Lower lobe of right lung (tissue), 2 donors: ENCODE data around the gene BEST1. TPM values are rescaled to one million over a fixed set of nuclear protein-coding genes. Genes with fewer than 3 reads are reported as not detected.

Experiments
- ATAC-seq, 2 donors: fragments of 200-7000 bp; cut with Tn5 transposase; one replicate each; pipeline ENCODE4 v1.9.1; 2020 to 2022; ENCODE audit warnings: mild to moderate bottlenecking in 2 of 2, moderate library complexity in 2 of 2
- DNase-seq: peaks from one replicate; pipeline ENCODE4 v3.0.0-alpha.2; 2020
- H3K27ac ChIP-seq: fragments of 200-600 bp; one replicate; pipeline ENCODE4 v1.8.0; 2022
- H3K27me3 ChIP-seq: fragments of 200-600 bp; one replicate; pipeline ENCODE4 v1.8.0; 2022; ENCODE audit warnings: low read depth
- H3K36me3 ChIP-seq: fragments of 200-600 bp; one replicate; pipeline ENCODE4 v1.8.0; 2022; ENCODE audit warnings: mild to moderate bottlenecking
- H3K4me1 ChIP-seq: fragments of 200-600 bp; one replicate; pipeline ENCODE4 v1.8.0; 2022
- H3K4me3 ChIP-seq: fragments of 200-600 bp; one replicate; pipeline ENCODE4 v1.8.0; 2022; ENCODE audit warnings: mild to moderate bottlenecking
- H3K9me3 ChIP-seq: fragments of 200-600 bp; one replicate; pipeline ENCODE4 v1.8.0; 2022
- intact Hi-C: fragments of 100-400 bp; cut with DNase I; formaldehyde crosslinking; loops from one replicate; pipeline ENCODE4 v1.11.0; 2022
- long read RNA-seq: library from polyadenylated mRNA; unstranded; transcript quantifications from one replicate; pipeline ENCODE4 v2.0.0, GENCODE V29; 2021
- total RNA-seq: library from RNA; stranded (reverse); fragmentation: NEBNext Ultra II Directional; extraction: Animal tissue kit (Norgen Biotek cat#: 25700); gene quantifications from one replicate; pipeline ENCODE4 v1.2.1, GENCODE V29; 2021
- TF ChIP-seq, protein P1 (sequence below): fragments of 200-600 bp; IDR thresholded peaks from one replicate; pipeline ENCODE4 v1.8.0; 2022; ENCODE audit warnings: antibody characterized with exemption, mild to moderate bottlenecking
- donor health status: DM: no; HTN: yes; CAD: no; lungs with severe emphysema.

BEST1 gene
- 14.1 TPM for total RNA-seq
- long read RNA-seq, partial matches to known transcripts = 10 of 20 reads
- long read RNA-seq, other reads (novel, unspliced or antisense) = 10 of 20 reads

DNA sequence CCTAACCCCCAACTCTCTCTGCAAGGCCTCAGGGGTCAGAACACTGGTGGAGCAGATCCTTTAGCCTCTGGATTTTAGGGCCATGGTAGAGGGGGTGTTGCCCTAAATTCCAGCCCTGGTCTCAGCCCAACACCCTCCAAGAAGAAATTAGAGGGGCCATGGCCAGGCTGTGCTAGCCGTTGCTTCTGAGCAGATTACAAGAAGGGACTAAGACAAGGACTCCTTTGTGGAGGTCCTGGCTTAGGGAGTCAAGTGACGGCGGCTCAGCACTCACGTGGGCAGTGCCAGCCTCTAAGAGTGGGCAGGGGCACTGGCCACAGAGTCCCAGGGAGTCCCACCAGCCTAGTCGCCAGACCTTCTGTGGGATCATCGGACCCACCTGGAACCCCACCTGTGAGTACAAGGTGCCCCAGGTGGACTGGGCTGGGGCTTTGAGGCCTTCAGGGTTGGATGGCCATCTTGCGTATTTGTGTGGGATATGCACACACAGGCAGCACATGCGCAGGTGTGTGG lies at the start of gene BEST1:
Gene BEST1, plus strand, starts transcription at position 317 of the 513 bp plus-strand sequence. CDS start 1,456 bp downstream, outside the sequence.
- H3K36me3 ChIP-seq = no peaks in the 10 kb centered on the region
- TF ChIP-seq, protein P1, sequence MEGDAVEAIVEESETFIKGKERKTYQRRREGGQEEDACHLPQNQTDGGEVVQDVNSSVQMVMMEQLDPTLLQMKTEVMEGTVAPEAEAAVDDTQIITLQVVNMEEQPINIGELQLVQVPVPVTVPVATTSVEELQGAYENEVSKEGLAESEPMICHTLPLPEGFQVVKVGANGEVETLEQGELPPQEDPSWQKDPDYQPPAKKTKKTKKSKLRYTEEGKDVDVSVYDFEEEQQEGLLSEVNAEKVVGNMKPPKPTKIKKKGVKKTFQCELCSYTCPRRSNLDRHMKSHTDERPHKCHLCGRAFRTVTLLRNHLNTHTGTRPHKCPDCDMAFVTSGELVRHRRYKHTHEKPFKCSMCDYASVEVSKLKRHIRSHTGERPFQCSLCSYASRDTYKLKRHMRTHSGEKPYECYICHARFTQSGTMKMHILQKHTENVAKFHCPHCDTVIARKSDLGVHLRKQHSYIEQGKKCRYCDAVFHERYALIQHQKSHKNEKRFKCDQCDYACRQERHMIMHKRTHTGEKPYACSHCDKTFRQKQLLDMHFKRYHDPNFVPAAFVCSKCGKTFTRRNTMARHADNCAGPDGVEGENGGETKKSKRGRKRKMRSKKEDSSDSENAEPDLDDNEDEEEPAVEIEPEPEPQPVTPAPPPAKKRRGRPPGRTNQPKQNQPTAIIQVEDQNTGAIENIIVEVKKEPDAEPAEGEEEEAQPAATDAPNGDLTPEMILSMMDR = no peak
- H3K4me1 ChIP-seq = peaks cover 26% of the 10 kb centered on the region
- no peak within 1 kb of the TSS for H3K27ac ChIP-seq
- no peaks in the 10 kb centered on the region for H3K9me3 ChIP-seq
- no peak for ATAC-seq
- no peak for DNase-seq
- intact Hi-C loops = no loop called here
- H3K4me3 ChIP-seq = no peak within 1 kb of the TSS
- H3K27me3 ChIP-seq = peaks cover under 1% of the 10 kb centered on the region

DNA sequence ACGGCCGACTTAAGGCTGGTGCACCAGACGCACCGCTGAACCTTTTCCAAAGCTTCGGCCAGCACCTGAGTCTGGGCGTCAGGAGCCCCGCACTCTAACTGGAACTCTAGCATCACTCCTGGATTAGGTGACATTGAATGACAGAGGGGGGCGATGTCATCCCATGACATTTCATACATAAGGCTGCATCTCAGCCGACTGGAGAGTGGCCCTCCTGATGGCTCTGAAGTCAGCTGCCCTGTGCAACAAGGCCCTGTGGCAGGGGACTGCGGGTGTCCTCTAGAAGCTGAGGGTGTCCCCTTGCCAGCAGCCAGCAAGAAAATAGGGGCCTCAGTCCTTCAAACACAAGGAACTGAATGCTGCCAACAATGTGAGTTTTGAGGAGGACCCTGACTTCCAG lies 48.8 kb upstream of the BEST1 start:
- Histone ChIP-seq H3K36me3 (peaks cover 19% of the 10 kb centered on the region), H3K9me3 (no peaks in the 10 kb centered on the region), H3K27ac (no peak overlapping the region), H3K4me1 (peaks cover 15% of the 10 kb centered on the region), H3K27me3 (no peaks in the 10 kb centered on the region), H3K4me3 (no peak overlapping the region)
- intact Hi-C loops = no loop called here
- TF ChIP-seq, protein P1 = no peak
- DNase-seq (no peak), ATAC-seq (no peak)

DNA sequence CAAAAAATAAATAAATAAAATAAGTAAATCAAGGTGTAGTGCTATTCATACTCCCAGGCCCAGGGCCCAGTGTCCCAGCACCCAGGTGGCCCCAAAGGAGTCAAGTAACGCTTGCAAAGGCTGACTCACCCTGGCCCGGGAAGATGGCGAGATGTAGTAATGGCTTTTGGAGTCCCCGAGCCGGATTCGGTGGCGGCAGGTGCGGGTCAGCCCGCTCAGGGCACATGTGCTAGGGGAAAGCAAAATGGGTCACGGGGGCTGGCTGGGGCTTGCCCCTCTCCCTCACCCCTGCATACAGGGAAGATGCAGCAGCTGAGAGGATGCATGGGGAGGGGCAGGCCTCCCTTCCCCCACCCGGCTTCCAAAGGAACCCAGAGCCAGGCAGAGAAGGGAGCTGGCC lies 47.8 kb upstream of the BEST1 start:
- DNase-seq (no peak), ATAC-seq (no peak)
- H3K36me3 ChIP-seq = peaks cover 28% of the 10 kb centered on the region
- intact Hi-C loops = no loop called here
- peaks cover 15% of the 10 kb centered on the region for H3K4me1 ChIP-seq
- H3K9me3 ChIP-seq = no peaks in the 10 kb centered on the region
- no peaks in the 10 kb centered on the region for H3K27me3 ChIP-seq
- no peak overlapping the region for H3K27ac ChIP-seq
- TF ChIP-seq, protein P1 = no peak
- H3K4me3 ChIP-seq = no peak overlapping the region

DNA sequence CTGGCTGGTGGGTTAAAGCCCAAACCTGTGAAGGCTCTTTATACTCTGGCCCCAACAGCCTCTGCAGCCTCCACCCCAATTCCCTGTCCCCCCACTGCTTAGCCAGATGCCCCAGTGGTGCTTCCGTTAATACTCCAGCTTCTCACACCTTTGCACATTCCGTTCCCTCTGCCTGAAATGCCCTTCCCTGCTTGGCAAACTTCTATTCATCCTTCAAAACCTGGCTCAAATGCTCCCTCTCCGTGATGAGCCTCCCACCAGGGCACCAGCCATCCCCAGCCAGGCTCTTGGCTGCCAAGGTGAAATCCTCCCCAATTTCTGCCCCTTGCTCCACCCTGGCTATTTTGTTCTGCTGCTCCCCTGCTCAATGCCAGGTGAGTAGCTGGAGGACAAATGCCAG lies 46.3 kb upstream of the BEST1 start:
- ATAC-seq = no peak
- no peaks in the 10 kb centered on the region for H3K9me3 ChIP-seq
- H3K27me3 ChIP-seq = no peaks in the 10 kb centered on the region
- TF ChIP-seq, protein P1 = no peak
- peaks cover 29% of the 10 kb centered on the region for H3K36me3 ChIP-seq
- peaks cover 11% of the 10 kb centered on the region for H3K4me1 ChIP-seq
- DNase-seq = no peak
- no peak overlapping the region for H3K27ac ChIP-seq
- no peak overlapping the region for H3K4me3 ChIP-seq
- intact Hi-C loops = no loop called here

DNA sequence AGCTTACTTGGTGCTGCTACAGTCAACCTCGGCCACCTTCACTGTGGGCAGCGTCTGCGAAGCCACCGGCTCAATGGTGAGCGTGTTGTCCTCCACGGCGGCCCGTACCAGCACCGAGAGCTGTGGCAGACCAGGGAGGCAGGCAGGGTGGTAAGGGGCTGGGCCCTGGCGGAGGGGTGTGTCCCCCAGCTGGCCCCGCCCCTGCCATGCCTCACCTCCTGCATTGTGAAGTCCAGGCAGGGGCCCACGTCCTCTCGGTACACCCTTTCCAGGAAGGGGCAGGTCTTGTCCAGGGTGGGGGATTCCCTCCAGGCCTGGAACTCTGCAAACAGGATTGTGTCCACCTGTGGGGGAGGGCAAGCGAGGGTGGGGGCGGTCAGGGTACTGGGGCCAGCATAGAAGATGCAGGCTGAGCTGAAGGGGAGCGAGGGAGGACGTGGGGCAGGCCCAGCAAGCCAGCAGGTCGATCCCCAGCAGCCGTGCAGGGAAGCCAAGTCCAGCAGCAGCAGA lies 45.6 kb upstream of the BEST1 start:
- intact Hi-C loops = no loop called here
- Histone ChIP-seq H3K4me3 (no peak overlapping the region), H3K27me3 (no peaks in the 10 kb centered on the region), H3K36me3 (peaks cover 29% of the 10 kb centered on the region), H3K9me3 (no peaks in the 10 kb centered on the region), H3K4me1 (peaks cover 11% of the 10 kb centered on the region), H3K27ac (no peak overlapping the region)
- peak; percentile 73 to 77 for ATAC-seq
- TF ChIP-seq, protein P1 = no peak
- peak; percentile 67 for DNase-seq
